NCI-H2029 (cell line): ENCODE measurements around the gene ZNF160.
"Not testable (repeated sequence)": the region's sequence is repeated elsewhere in the genome, so short reads cannot be mapped to it uniquely, and the experiment has no call there.

ENCODE experiments used
- DNase-seq: peaks from one replicate; lab custom pipeline; 2025; lab: John Stamatoyannopoulos, UW

ZNF160 gene

GRCh38 chr19:53092723-53093122 lies 10.5 kb downstream of the ZNF160 start:
- no peak for DNase-seq

GRCh38 chr19:53091413-53092254 lies 11.6 kb downstream of the ZNF160 start:
- no peak for DNase-seq

GRCh38 chr19:53088091-53088490 lies 15.1 kb downstream of the ZNF160 start:
- DNase-seq = no peak

- DNase-seq = no peak
Observed at GRCh38 chr19:53086949-53087348, 16.3 kb downstream of the ZNF160 start.

- no peak for DNase-seq
Observed at GRCh38 chr19:53085496-53085895, 17.7 kb downstream of the ZNF160 start.

GRCh38 chr19:53082929-53083328 lies 20.3 kb downstream of the ZNF160 start:
- no peak for DNase-seq

GRCh38 chr19:53079313-53079924 lies 23.8 kb downstream of the ZNF160 start:
- DNase-seq = no peak

- DNase-seq = no peak
Observed at GRCh38 chr19:53078668-53079067, 24.6 kb downstream of the ZNF160 start.

GRCh38 chr19:53076984-53077383 lies 26.2 kb downstream of the ZNF160 start:
- peak; percentile 13 for DNase-seq

GRCh38 chr19:53068834-53069233 lies 34.4 kb downstream of the ZNF160 start:
- DNase-seq = no peak

- DNase-seq = no peak
Observed at GRCh38 chr19:53068199-53068598, 35.0 kb downstream of the ZNF160 start.

- peak; percentile 75 for DNase-seq
Observed at GRCh38 chr19:53057904-53058580, 45.2 kb downstream of the ZNF160 start.

- DNase-seq = no peak
Observed at GRCh38 chr19:53055117-53055516, 48.1 kb downstream of the ZNF160 start.

- DNase-seq = no peak
Observed at GRCh38 chr19:53047379-53047778, 55.8 kb downstream of the ZNF160 start.

GRCh38 chr19:53045536-53045935 lies 57.7 kb downstream of the ZNF160 start:
- no peak for DNase-seq

GRCh38 chr19:53041366-53041765 lies 61.9 kb downstream of the ZNF160 start:
- DNase-seq = no peak

- DNase-seq = no peak
Observed at GRCh38 chr19:53037101-53038097, 65.8 kb downstream of the ZNF160 start.

GRCh38 chr19:53034948-53035675 lies 68.1 kb downstream of the ZNF160 start:
- DNase-seq = no peak

- DNase-seq = no peak
Observed at GRCh38 chr19:53034054-53034453, 69.2 kb downstream of the ZNF160 start.

GRCh38 chr19:53028306-53028705 lies 74.9 kb downstream of the ZNF160 start:
- not testable (repeated sequence) for DNase-seq

GRCh38 chr19:53019684-53020083 lies 83.5 kb downstream of the ZNF160 start:
- DNase-seq = no peak
